ENCODE measurements around the gene GAS6.
"Not testable (repeated sequence)": the region's sequence is repeated elsewhere in the genome, so short reads cannot be mapped to it uniquely, and the experiment has no call there.

The GAS6 gene

GRCh38 chr13:113798200-113798811, 65.6 kb downstream of the GAS6 start:
- Mint-ChIP-seq H3K4me1 (no peaks in the 10 kb centered on the region), H3K36me3 (no peaks in the 10 kb centered on the region), H3K27ac (no peak overlapping the region), H3K9me3 (no peaks in the 10 kb centered on the region), H3K27me3 (peaks cover 5% of the 10 kb centered on the region), H3K4me3 (no peak overlapping the region)
- no peak for ATAC-seq

GRCh38 chr13:113796964-113797676, 66.8 kb downstream of the GAS6 start:
- H3K36me3 Mint-ChIP-seq: no peaks in the 10 kb centered on the region
- H3K9me3 Mint-ChIP-seq: no peaks in the 10 kb centered on the region
- no peak overlapping the region for H3K27ac Mint-ChIP-seq
- no peak overlapping the region for H3K4me3 Mint-ChIP-seq
- ATAC-seq: no peak
- H3K27me3 Mint-ChIP-seq: no peaks in the 10 kb centered on the region
- H3K4me1 Mint-ChIP-seq: no peaks in the 10 kb centered on the region

- Mint-ChIP-seq H3K27ac (no peak overlapping the region), H3K27me3 (no peaks in the 10 kb centered on the region), H3K4me1 (no peaks in the 10 kb centered on the region), H3K4me3 (no peak overlapping the region), H3K36me3 (no peaks in the 10 kb centered on the region), H3K9me3 (no peaks in the 10 kb centered on the region)
- ATAC-seq: no peak
These were observed 67.5 kb downstream of the GAS6 start for GRCh38 chr13:113796211-113796963.

- H3K4me3 Mint-ChIP-seq, H3K4me1 Mint-ChIP-seq, ATAC-seq, H3K27ac Mint-ChIP-seq, H3K9me3 Mint-ChIP-seq, H3K27me3 Mint-ChIP-seq, H3K36me3 Mint-ChIP-seq: not testable (repeated sequence)
These were observed 68.5 kb downstream of the GAS6 start for GRCh38 chr13:113795362-113795761.

GRCh38 chr13:113794764-113795173, 69.1 kb downstream of the GAS6 start:
- no peak for ATAC-seq

GRCh38 chr13:113794086-113794485, 69.8 kb downstream of the GAS6 start:
- H3K27me3 Mint-ChIP-seq: peaks cover 3% of the 10 kb centered on the region
- no peaks in the 10 kb centered on the region for H3K36me3 Mint-ChIP-seq
- H3K27ac Mint-ChIP-seq: no peak overlapping the region
- no peaks in the 10 kb centered on the region for H3K9me3 Mint-ChIP-seq
- H3K4me1 Mint-ChIP-seq: no peaks in the 10 kb centered on the region
- no peak overlapping the region for H3K4me3 Mint-ChIP-seq
- ATAC-seq: no peak

More at GRCh38 chr13:113794764-113795173, 69.1 kb downstream of the GAS6 start:
- H3K36me3 Mint-ChIP-seq: no peaks in the 10 kb centered on the region
- H3K27ac Mint-ChIP-seq: no peak overlapping the region
- no peaks in the 10 kb centered on the region for H3K4me1 Mint-ChIP-seq
- no peaks in the 10 kb centered on the region for H3K27me3 Mint-ChIP-seq
- no peaks in the 10 kb centered on the region for H3K9me3 Mint-ChIP-seq
- H3K4me3 Mint-ChIP-seq: no peak overlapping the region

GRCh38 chr13:113793718-113794085, 70.2 kb downstream of the GAS6 start:
- Mint-ChIP-seq H3K27ac (no peak overlapping the region), H3K27me3 (peaks cover 7% of the 10 kb centered on the region), H3K4me1 (no peaks in the 10 kb centered on the region), H3K36me3 (no peaks in the 10 kb centered on the region), H3K4me3 (no peak overlapping the region), H3K9me3 (no peaks in the 10 kb centered on the region)
- ATAC-seq: peak; percentile 31

- Mint-ChIP-seq H3K4me1 (no peaks in the 10 kb centered on the region), H3K9me3 (no peaks in the 10 kb centered on the region), H3K36me3 (no peaks in the 10 kb centered on the region), H3K27ac (no peak overlapping the region), H3K27me3 (peaks cover 9% of the 10 kb centered on the region), H3K4me3 (no peak overlapping the region)
- ATAC-seq: no peak
These were observed 70.8 kb downstream of the GAS6 start for GRCh38 chr13:113792886-113793717.

GRCh38 chr13:113792236-113792770, 71.6 kb downstream of the GAS6 start:
- peaks cover 9% of the 10 kb centered on the region for H3K27me3 Mint-ChIP-seq
- H3K4me1 Mint-ChIP-seq: no peaks in the 10 kb centered on the region
- ATAC-seq: no peak
- no peak overlapping the region for H3K27ac Mint-ChIP-seq
- no peaks in the 10 kb centered on the region for H3K9me3 Mint-ChIP-seq
- no peaks in the 10 kb centered on the region for H3K36me3 Mint-ChIP-seq
- H3K4me3 Mint-ChIP-seq: no peak overlapping the region

GRCh38 chr13:113791761-113792160, 72.1 kb downstream of the GAS6 start:
- peaks cover 9% of the 10 kb centered on the region for H3K27me3 Mint-ChIP-seq
- no peaks in the 10 kb centered on the region for H3K9me3 Mint-ChIP-seq
- no peak overlapping the region for H3K27ac Mint-ChIP-seq
- no peak overlapping the region for H3K4me3 Mint-ChIP-seq
- no peaks in the 10 kb centered on the region for H3K36me3 Mint-ChIP-seq
- ATAC-seq: no peak
- H3K4me1 Mint-ChIP-seq: no peaks in the 10 kb centered on the region

- Mint-ChIP-seq H3K4me1 (no peaks in the 10 kb centered on the region), H3K27ac (no peak overlapping the region), H3K4me3 (no peak overlapping the region), H3K9me3 (no peaks in the 10 kb centered on the region), H3K27me3 (peaks cover 9% of the 10 kb centered on the region), H3K36me3 (no peaks in the 10 kb centered on the region)
- no peak for ATAC-seq
These were observed 72.7 kb downstream of the GAS6 start for GRCh38 chr13:113791226-113791625.

GRCh38 chr13:113789931-113790330, 73.9 kb downstream of the GAS6 start:
- H3K27me3 Mint-ChIP-seq: peaks cover 13% of the 10 kb centered on the region
- not testable (repeated sequence) for H3K4me3 Mint-ChIP-seq, ATAC-seq, H3K27ac Mint-ChIP-seq, H3K4me1 Mint-ChIP-seq, H3K36me3 Mint-ChIP-seq, H3K9me3 Mint-ChIP-seq

- Mint-ChIP-seq H3K36me3 (no peaks in the 10 kb centered on the region), H3K9me3 (no peaks in the 10 kb centered on the region), H3K27me3 (peaks cover 20% of the 10 kb centered on the region), H3K4me1 (no peaks in the 10 kb centered on the region), H3K4me3 (no peak overlapping the region), H3K27ac (no peak overlapping the region)
- ATAC-seq: no peak
These were observed 74.7 kb downstream of the GAS6 start for GRCh38 chr13:113789167-113789566.

GRCh38 chr13:113788413-113789135, 75.3 kb downstream of the GAS6 start:
- peak; percentile 50 for ATAC-seq
- Mint-ChIP-seq H3K36me3 (no peaks in the 10 kb centered on the region), H3K9me3 (no peaks in the 10 kb centered on the region), H3K4me1 (no peaks in the 10 kb centered on the region), H3K27me3 (peaks cover 26% of the 10 kb centered on the region), H3K4me3 (no peak overlapping the region), H3K27ac (no peak overlapping the region)

Data from stimulated activated memory B cell treated with anti-CD40 and anti-IgM and Interleukin-4, amounts not matched to agents 10 μg/mL and 1 μg/mL and 100 μg/mL, for 72 hours (primary cell).